HL-60 (cell line): ENCODE results near the gene PTGES3L.

Source experiments
- DNase-seq, 2 experiments: peaks; one replicate each; pipeline ENCODE4 v3.0.0-alpha.2; 2010 to 2020; ENCODE audit warnings: low read depth in 1 of 2, low spot score in 1 of 2
- H3K27ac ChIP-seq: fragments of 250-450 bp; sonication (Bioruptor Pico); replicated peaks from 2 replicates; pipeline ENCODE4 v1.5.1; 2020; ENCODE audit warnings: mild to moderate bottlenecking, moderate library complexity
- H3K27me3 ChIP-seq: fragments of 250-450 bp; sonication (Bioruptor Pico); 2 replicates; pipeline ENCODE4 v1.5.1; 2021; ENCODE audit warnings: mild to moderate bottlenecking, moderate library complexity; ENCODE audit not compliant: insufficient read depth, poor library complexity, severe bottlenecking
- H3K4me3 ChIP-seq: replicated peaks from 2 replicates; pipeline ENCODE4 v1.5.1; 2011; ENCODE audit warnings: mild to moderate bottlenecking, control low read depth, low read length; ENCODE audit not compliant: insufficient read depth
- CTCF ChIP-seq: IDR thresholded peaks from one replicate; pipeline ENCODE4 v1.5.1; 2011; ENCODE audit warnings: low read length, control low read depth, inconsistent platforms; ENCODE audit not compliant: insufficient read depth
- GABPA ChIP-seq: IDR thresholded peaks from 2 replicates; pipeline ENCODE4 v1.6.1; 2012; ENCODE audit warnings: low read depth
- POLR2AphosphoS5 ChIP-seq: IDR thresholded peaks from 2 replicates; pipeline ENCODE4 v1.6.1; 2012; ENCODE audit warnings: low read depth
- REST ChIP-seq: IDR thresholded peaks from 2 replicates; pipeline ENCODE4 v1.6.1; 2012; ENCODE audit warnings: low read depth; ENCODE audit not compliant: insufficient replicate concordance
- SPI1 ChIP-seq: IDR thresholded peaks from 2 replicates; pipeline ENCODE4 v1.6.1; 2012; ENCODE audit warnings: low read depth, mild to moderate bottlenecking, borderline replicate concordance

PTGES3L gene

GRCh38 chr17:42964161-42964932 lies 15.5 kb downstream of the PTGES3L start, which contains the start of gene AARSD1:
TSS of gene AARSD1 (minus strand) at chr17:42964454. CDS start at chr17:42964440, 14 bp downstream.
- DNase-seq, result peak; percentile 95 to 97
- H3K27me3 ChIP-seq, result no peaks in the 10 kb centered on the region
- TF ChIP-seq CTCF (no peak), POLR2AphosphoS5 (peak; percentile 97)
- H3K27ac ChIP-seq, result peak within 1 kb of the TSS; percentile 74
- H3K4me3 ChIP-seq, result peak within 1 kb of the TSS; percentile 74

GRCh38 chr17:42953669-42954068 lies 26.2 kb downstream of the PTGES3L start:
- no peak for DNase-seq
- Histone ChIP-seq H3K27me3 (no peaks in the 10 kb centered on the region), H3K27ac (no peak overlapping the region), H3K4me3 (no peak overlapping the region)
- TF ChIP-seq REST, result no peak
- TF ChIP-seq SPI1, result no peak
- TF ChIP-seq GABPA, result no peak
- TF ChIP-seq POLR2AphosphoS5, result no peak
- TF ChIP-seq CTCF, result no peak

- TF ChIP-seq REST, result no peak
- no peak for TF ChIP-seq POLR2AphosphoS5
- no peak for TF ChIP-seq GABPA
- TF ChIP-seq CTCF, result no peak
- TF ChIP-seq SPI1, result no peak
- Histone ChIP-seq H3K27me3 (no peaks in the 10 kb centered on the region), H3K27ac (no peak overlapping the region), H3K4me3 (no peak overlapping the region)
- no peak for DNase-seq
These were observed 29.7 kb downstream of the PTGES3L start for GRCh38 chr17:42950044-42950783.
